ENCODE measurements around the gene CENPB.
"Not testable (repeated sequence)": the region's sequence is repeated elsewhere in the genome, so short reads cannot be mapped to it uniquely, and the experiment has no call there.

Gene CENPB

GRCh38 chr20:3808544-3808943 is 22.0 kb upstream of the CENPB start:
- DNase-seq = no peak

- no peak for DNase-seq
Measured at GRCh38 chr20:3804781-3805180, 18.2 kb upstream of the CENPB start.

- no peak for DNase-seq
Measured at GRCh38 chr20:3804254-3804751, 17.8 kb upstream of the CENPB start.

GRCh38 chr20:3803854-3804253 is 17.3 kb upstream of the CENPB start:
- no peak for DNase-seq

GRCh38 chr20:3803289-3803688 is 16.7 kb upstream of the CENPB start:
- DNase-seq = no peak

- DNase-seq = no peak
Measured at GRCh38 chr20:3802524-3803239, 16.1 kb upstream of the CENPB start.

GRCh38 chr20:3801846-3802245 is 15.3 kb upstream of the CENPB start:
- DNase-seq = no peak

GRCh38 chr20:3801299-3801698 is 14.8 kb upstream of the CENPB start:
- no peak for DNase-seq

GRCh38 chr20:3800878-3801260 is 14.3 kb upstream of the CENPB start:
- no peak for DNase-seq

- no peak for DNase-seq
Measured at GRCh38 chr20:3800256-3800877, 13.8 kb upstream of the CENPB start.

- DNase-seq = no peak
Measured at GRCh38 chr20:3798908-3799248, 12.3 kb upstream of the CENPB start.

- DNase-seq = no peak
Measured at GRCh38 chr20:3798373-3798768, 11.8 kb upstream of the CENPB start.

GRCh38 chr20:3797592-3798372 is 11.2 kb upstream of the CENPB start:
- DNase-seq = no peak

GRCh38 chr20:3797226-3797545 is 10.6 kb upstream of the CENPB start:
- no peak for DNase-seq

GRCh38 chr20:3796477-3797225 is 10.1 kb upstream of the CENPB start:
- no peak for DNase-seq

- DNase-seq = peak; percentile 75
Measured at GRCh38 chr20:3795511-3796468, 9.2 kb upstream of the CENPB start, which contains the start of gene CDC25B. TSS of gene CDC25B (plus strand) at chr20:3796310. CDS start at chr20:3796532, 222 bp downstream.

GRCh38 chr20:3794701-3795420 is 8.3 kb upstream of the CENPB start:
- no peak for DNase-seq

- not testable (repeated sequence) for DNase-seq
Measured at GRCh38 chr20:3794168-3794567, 7.6 kb upstream of the CENPB start.

GRCh38 chr20:3789201-3789600 is 2.7 kb upstream of the CENPB start:
- not testable (repeated sequence) for DNase-seq

GRCh38 chr20:3788685-3789155 is 2.2 kb upstream of the CENPB start:
- DNase-seq = no peak

- no peak for DNase-seq
Measured at GRCh38 chr20:3787324-3788014, 929 bp upstream of the CENPB start.

Data from NCI-H2081 treated with DMSO at 0.1 percent for 48 hours (cell line).